NCI-H82 treated with DMSO at 0.1 percent for 48 hours (cell line): ENCODE measurements around the gene CCDC78.

Experiments used
- DNase-seq: peaks from one replicate; lab custom pipeline; 2025; ENCODE audit not compliant: unreplicated experiment; lab: John Stamatoyannopoulos, UW

CCDC78 gene

DNA sequence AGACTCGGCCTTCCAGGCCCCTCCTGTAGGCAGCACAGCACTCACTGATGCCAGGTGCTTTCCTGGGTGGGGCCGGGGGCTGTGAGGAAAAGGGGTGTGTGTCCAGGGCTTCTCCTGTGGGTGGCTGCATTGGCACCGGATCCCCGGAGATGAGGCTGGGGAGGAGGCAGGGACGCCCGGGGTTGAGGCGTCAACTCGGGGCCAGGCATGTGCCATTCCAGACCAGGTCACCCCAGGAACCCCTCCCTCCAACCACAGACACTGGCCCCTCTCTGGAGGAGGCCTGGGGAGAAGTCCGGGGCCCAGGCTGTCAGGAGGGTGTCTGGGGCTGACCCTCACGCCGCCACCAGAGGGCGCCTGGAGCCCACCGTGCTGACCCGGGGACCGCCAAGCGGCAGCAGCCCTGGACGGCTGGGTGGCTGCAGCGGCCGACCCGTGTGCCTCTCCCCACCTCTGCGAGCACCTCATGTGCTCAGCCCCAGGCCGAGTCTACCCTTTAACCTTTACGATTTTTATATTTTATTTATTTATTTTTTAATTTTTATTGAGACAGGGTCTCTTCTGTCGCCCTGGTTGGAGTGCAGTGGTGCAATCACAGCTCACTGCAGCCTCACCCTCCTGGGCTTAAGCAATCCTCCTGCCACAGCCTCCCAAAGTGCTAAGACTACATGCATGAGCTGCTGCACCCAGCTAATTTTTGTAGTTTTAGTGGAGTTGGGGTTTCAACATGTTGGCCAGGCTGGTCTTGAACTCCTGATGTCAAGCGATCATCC is 14.5 kb downstream of the CCDC78 start:
- peak; percentile 27 for DNase-seq

DNA sequence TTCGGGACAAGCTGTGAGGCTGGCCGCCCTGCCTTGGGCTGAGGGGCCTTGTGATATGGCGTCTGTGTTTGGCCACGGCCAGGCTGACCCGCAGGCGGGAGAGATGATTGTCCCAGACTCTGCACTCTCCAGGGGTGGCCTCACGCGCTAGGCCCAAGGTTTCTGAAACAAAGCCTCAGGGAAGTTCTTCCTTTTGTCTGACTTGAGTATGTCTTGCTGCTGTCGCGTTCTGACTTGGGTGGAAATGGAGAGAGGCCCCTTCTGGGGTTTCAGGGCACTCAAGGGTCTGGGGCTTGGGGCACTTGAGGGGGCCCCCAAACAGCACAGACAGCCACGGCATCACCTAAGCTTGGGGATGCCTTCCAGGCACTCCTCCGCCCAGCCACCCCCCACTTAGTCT is 15.2 kb downstream of the CCDC78 start:
- no peak for DNase-seq

DNA sequence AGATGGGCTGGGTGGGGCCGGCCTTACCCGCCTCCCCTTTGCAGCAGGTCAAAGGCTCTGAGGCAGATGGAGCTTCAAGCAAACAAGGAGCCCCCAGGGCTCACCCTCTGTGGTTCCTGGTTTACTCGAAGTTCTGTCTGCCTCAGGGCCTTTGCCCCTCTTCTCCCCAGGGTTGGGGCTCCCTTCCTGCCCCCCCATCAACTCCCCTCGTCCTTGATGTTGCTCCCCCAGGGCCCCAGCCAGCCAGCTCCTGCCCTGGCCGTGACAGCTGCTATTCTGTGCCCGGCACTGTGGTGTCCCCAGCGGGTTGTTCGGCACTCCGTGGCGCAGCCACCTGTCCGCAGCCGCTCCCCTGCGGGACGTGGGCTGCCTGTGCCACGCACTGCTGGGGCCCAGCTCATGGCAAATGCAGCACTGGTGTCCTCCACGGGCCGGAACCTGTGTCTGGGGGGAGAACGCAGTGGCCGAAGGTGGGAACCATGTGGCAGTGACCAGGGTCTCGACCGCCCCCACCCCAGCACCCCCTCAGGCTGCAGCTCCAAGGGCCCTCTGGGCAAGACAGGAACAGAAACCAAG is 15.7 kb downstream of the CCDC78 start:
- DNase-seq: no peak

DNA sequence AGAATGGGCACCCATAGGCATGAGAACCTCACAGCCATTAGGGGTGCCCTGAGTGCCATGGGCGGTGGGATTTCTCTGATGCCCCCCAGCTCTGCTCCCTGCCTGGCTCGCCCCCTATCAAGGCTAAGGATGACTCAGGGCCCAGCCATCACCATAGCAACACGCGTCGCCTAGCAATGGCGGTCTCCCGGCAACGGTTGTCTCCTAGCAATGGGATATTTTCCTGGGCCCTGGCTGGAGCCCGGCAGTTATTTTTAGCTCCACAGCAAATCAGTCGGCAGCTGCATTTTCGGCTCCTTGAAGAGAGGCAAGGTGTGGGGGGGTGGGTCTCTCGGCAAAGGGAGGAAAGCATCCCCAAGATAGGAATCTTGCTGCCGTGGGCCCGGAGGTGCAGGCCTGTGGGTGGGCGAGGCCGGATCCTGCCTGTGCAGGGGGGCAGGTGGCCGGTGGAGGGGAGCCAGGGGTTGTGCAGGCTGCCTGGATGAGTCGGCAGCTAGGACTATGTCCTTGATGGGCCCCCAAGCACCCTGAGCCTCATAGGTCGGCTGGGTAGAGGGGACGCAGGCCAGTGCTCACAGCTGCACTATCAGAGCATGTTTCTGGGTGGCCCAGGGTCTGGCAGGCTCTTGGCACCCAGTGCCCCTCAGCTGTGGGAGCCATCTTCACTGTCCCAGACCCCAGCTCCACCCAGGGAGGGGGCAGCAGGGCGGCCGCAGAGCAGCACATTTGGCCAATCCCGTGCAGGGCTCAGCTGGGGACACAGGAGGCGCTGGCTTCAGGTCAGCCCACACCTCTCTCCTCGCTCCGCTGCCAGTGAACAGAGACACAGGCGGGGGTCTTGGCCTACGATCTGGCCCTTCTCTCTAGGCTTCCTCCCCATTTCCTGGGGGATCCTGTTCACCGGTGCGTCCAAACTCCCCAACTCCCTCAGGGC is 16.4 kb downstream of the CCDC78 start:
- peak; percentile 20 for DNase-seq

DNA sequence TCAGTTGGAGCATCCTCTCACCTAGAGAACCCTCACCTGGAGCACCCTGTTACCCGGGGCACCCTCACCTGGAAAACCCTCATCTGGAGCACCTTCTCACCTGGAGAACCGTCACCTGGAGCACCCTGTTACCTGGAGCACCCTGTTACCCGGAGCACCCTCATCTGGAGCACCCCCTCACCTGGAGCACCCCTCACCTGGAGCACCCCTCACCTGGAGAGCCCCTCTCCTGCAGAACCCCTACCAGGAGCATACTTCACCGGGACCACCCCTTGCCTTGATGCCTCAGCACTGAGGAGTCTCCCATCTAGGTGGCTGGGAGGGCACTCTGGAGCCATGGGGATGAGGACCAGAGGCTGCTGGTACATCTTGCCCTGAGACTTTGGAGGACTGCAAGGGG is 17.3 kb downstream of the CCDC78 start:
- DNase-seq: no peak

DNA sequence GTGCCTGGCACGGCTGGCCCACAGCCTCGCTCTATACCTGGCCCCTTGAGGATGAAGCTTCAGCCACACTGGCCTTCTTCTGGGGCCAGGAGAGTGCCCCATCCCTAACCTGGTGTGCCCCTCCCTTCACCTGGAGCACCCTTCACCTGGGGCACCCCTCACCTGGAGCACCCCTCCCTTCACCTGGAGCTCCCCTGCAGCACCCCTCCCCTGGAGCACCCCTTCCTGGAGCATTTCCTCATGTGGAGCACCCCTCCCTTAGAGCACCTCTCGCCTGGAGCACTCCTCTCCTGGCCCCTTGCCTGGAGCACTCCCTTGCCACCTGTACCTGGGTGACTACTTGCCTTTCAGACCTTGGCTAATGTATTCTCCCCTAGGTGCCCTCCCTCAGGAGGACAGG is 18.2 kb downstream of the CCDC78 start:
- no peak for DNase-seq

DNA sequence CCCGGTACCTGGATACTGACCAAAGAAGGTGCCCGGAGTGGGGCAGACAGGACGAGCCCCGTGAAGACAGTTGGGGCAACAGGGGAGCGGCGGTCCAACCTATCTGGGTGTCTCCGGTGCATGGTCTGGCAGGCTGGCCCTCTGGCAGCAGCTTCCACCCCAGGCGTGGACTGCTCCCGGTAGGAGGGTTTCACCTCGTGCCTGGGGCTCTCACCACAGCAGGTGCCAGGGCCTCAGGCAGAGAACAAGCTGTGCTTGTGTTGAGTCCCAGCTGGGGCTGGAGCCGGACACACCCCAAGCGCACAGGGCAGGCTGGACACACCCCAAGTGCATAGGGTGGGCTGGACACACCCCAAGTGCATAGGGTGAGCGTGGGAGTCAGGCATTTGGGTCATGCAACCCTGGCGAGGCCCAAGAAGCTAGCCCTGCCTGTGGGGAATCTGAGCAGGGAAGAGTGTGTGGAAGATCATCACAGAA is 19.1 kb downstream of the CCDC78 start:
- no peak for DNase-seq

DNA sequence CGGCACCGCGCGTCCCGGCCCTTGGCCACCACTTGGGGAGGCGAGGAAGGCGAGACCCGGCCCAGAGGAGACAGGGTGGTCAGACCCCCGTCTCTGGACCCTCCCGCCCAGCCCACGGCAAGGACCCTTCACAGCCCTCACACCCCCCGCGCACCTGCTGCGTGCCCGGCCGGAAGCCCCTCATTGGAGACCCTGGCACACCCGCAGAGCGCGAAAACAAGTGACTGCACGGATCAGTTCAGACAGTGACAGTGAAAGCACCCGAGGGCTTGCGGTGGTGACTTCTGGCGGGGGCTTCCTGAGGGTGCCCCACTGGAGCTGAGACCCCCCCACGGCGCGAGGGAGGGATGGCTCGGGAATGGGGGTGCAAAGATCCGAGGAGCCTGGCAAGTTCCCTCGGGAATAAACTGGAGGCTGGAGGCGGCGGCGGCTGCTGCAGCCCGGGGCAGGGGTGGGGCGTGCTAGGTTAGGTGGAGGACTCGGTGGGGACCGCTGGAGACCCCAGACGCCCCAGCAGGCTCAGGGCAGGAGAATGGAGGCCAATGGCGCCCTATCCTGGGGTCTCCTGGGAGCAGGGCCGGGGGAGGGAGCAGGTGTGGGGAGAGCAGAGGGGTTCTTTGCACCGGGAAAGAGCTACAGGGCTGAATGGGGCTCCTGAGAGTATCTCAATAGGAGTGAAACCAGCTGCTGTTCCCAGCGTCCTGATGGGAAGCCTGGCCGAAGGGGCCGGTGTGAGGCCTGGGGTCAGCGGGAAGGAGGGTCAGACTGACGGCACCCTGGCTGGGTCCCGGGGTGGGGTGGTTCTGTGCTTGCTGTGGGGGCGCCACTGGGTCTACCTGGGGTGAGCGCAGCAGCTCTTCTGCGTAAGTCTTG is 19.8 kb downstream of the CCDC78 start:
- no peak for DNase-seq

DNA sequence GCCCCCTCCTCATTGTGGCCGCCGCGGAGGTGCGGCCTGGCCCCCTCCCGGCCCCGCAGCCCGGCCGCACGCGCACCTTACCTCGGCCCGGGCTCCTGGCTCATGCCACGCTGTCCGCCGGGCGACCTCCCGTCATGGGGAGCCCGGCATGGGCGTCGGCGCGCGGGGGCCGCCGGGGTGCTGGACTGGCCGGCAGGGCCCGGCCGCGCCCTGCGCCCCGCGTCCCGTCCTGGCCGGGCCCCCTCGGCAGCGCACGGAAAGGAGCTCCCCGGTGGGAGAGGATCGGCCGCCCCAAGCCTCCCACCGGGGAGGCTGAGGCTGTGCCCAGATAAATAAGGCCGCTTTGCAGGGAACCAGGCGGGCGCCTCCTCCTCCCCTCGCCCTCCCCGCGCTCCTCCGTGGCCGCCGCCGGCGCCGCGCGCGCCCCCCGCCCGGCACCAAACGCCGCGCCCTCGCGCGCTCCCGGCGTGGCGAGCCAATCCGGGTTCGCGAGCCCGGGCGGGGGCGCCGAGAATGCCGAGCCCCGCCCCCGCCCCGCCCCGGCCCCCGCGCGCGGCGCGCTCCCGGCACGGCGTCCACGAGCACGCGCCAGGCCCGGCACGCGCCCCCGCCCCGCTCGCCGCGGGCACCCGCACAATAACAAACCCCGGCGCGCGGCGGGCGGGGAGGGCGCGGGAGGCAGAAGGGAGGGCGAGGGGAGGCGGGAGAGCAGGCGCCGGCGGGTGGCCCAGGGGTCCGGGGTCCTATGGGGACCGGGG is 20.6 kb downstream of the CCDC78 start, which contains the start of gene FBXL16:
Gene FBXL16, minus strand, starts transcription at position 371 of the 758 bp plus-strand sequence. CDS start 8,396 bp downstream, outside the sequence.
- DNase-seq: no peak

DNA sequence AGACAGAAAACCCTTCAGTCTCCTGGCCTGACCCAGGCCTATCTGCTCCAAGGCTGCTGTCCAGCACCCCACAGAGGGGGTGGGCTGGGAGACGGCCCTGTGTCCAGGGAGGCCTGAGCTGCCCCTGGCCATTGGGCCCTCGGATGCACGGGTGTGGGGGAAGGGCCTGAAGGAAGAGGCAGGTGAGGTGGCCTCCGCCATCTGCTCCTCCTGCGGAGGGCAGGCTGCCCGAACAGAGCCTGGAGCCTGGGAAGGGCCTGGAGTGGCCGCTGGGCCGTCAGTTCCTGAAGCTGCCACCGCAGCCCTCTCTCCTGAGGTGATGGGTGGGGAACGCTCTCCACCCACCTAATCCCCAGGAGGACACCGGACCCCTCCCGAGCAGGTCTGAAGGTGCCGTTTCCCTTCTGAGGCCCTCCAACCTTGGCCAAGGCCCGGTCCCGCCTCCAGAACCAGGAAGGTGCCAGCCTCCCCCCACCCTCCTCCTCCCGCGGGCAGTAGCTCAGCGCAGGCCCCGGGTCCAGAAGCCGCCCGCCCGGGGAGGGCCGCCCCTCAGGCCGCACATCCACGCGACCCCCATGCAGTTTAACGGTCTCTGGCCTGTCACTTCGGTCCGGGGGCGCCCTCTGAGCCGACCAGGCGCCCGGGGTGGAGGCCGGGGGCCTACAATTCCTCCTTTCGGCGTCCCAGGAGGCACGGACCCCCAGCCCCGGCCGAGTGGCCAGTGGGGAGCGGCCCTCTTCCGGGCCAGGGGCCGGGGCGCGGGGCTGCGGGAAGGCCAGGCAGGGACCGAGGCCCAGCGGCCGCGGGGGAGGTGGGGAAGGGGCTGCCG is 21.5 kb downstream of the CCDC78 start:
- DNase-seq: no peak

DNA sequence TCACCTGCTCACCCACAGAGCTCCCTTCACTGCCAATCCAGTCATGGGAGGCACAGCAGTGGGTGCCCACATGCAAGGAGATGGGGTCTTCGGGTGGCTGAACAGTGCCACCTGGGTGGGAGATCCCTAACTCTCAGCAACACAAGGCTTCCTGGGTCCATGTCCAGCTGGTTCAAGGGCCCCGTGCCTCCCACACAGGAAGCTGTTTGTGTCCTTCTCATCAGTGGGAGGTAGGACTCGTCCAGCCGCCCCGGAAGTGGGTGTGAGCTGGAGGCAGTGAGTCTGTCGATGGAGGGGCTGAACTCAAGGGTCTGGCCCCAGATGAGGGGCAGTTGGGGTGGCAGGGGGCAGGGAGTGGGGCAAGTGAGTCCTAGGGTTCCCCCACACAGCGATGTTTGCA is 22.2 kb downstream of the CCDC78 start:
- DNase-seq: no peak

DNA sequence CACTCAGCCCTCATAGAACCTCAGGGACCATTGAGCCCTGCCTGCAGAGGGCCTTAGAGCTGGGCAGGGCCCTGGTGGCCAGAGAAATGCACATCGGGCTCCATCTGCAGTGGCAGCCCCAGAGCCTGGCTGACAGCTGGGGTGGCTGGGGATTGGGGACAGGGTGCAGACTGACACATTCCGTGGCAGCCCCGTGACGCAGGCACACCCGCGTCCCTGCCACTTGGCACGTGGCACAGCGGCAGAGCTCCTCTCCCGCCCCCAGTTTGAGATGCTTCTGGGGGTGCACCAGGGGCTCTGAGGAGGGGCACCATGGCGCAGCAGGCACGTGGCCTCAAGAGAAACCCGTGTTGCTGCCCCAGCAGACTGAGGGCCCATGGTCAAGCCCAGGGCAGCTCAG is 22.8 kb downstream of the CCDC78 start:
- no peak for DNase-seq

DNA sequence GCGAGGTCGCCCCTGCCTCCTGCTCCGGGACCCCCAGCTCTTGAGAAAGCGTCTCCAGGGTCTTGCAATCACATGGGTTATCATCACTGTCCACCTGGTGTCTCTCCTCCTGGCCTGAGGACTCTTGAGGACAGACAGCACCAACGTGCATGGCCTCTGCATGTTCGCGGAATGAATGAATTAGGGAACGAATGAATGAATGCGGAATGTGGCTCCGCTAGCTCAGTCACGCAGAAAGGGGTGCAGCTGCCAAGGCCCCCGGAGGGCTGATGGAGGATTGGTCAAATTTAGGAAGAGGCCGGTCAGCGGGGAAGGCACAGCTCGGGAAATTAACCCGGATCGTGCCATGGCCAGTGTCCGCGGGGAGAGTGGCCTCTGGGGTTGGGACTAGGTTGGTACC is 23.9 kb downstream of the CCDC78 start:
- no peak for DNase-seq

DNA sequence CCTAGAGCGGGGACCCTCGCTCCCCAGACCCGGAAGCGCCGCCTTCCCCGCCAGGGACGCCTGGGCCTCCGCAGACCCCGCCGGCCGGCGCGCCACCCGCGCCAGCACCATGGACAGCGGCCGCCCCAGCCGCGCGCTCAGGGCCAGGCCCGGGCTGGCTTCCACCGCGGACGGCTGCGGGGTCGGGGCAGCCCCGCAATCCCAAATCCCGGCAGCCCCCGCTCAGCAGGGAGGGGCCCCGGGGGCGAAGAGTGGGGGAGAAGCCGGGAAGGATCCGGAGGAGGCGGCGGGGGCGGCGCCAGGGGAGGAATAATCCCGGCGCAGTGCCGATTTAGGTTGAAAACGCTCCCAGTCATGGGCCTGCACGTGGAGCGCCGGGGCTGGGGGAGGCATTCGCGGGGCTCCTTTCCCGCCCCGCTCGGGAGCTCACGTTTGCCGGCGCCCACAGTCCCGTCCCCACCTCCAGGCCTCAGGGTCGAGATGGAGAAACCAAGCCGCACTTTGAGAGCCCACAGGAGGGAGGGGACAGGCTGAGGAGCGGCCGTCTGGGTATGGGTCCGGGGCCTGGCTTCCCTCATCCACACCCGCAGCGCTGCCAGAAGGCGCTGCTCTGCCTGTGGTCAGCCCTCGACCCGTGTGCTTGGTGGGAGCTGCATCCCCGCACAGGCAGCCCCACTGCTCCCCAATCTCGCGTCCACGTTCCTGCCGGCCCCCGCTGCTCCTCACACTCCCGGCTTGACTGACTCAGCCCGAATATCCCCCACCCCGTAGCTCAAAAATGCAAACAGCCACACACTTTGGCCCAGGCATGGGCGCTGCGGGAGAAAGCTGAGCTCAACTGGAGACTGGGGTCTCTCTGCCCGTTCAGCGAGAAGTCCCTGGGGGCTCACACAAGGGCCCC is 25.3 kb downstream of the CCDC78 start:
- no peak for DNase-seq

DNA sequence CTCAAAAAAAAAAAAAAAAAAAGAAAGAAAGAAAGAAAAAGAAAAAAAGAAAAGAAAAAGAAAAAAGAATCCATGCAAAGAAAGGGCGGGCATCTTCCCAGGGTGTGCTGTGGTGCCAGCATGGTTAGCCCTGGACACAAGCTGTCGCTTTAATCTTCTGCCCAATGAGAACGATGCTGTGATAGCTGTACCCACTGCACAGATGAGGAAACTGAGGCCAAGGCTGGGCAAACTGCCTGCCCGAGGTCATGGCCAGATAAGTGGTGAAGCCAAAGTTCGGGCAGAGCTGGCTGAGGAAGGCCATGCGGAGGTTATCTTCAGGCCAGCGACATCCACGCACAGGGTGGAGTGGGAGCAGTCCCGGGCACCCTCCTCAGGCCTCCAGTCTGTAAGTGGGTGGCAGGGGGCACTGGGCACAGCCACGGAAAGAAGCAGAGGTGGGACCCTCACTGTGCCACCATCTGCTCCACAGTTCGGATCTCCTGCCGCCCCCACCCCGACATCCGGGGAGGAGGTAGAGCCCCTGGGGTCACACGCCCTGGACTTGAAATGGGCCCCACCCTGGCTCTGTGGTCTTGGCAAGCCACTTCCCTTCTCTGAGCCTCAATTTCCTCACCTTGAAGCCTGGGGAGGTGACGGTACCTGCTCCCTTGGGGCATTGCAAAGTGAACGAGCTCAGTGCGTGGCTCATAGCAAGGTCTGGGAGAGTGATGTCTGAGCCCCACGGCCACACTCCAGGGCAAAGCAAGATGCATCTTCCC is 27.2 kb downstream of the CCDC78 start:
- no peak for DNase-seq

DNA sequence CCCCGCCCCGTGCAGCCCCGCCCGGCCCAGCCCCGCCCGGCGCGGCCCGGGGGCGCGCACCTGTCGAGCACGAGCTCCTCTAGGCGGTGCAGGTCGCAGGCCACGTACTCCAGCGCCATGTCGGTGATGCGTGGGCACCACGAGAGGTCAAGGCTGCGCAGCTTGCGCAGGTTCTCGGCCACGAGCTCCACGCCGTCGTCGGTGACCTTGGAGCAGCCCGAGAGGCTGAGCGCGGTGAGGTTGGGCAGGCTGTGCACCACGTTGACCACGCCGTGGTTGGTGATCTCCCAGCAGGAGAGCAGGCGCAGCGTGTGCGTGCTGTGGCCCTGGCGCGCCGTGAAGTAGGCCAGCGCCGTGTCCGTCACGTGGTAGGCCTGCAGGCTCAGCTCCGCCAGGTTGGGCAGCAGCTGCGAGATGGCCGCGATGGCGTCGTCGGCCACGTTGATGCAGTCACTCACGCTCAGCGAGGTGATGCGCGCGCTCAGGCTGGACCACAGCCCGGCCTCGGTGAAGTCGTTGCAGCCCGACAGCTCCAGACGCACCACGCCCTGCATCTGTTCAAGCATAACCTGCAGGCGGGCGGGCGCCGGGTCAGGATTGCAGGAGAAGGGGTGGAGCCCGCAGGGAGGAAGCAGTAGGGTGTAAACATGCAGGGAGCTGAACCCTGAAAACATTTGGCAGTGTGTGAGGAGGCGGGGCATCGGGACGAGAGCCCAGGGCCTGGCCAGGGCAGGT is 30.7 kb downstream of the CCDC78 start:
- DNase-seq: no peak
